H1 (cell line): ENCODE measurements around the gene UQCR10.

ENCODE experiments used
- CBX8 ChIP-seq: fragments of 300-800, 300-1000 bp; sonication (generic); IDR thresholded peaks from 2 replicates; pipeline ENCODE4 v1.7.1; 2016; ENCODE audit warnings: low read depth, low read length, borderline replicate concordance
- CREB1 ChIP-seq: IDR thresholded peaks from 2 replicates; pipeline ENCODE4 v1.6.1; 2012; ENCODE audit warnings: inconsistent platforms
- CTCF ChIP-seq, 3 experiments: IDR thresholded peaks; 1 replicate in 2 of 3; 2 replicates in 1 of 3; pipeline versions ENCODE4 v1.5.1 to v1.6.1; 2011; ENCODE audit warnings: low read length in 3 of 3, mild to moderate bottlenecking in 3 of 3, inconsistent platforms in 2 of 3, low read depth in 1 of 3, moderate library complexity in 1 of 3; ENCODE audit not compliant: insufficient read depth in 1 of 3; ENCODE audit errors: control extremely low read depth in 1 of 3
- POLR2A ChIP-seq, 2 experiments: IDR thresholded peaks; 1 replicate in 1 of 2; 2 replicates in 1 of 2; pipeline ENCODE4 v1.6.1; 2011; ENCODE audit warnings: low read depth in 2 of 2, low read length in 2 of 2, mild to moderate bottlenecking in 2 of 2; ENCODE audit errors: control extremely low read depth in 1 of 2
- RAD21 ChIP-seq, 2 experiments: IDR thresholded peaks in 1 of 2; conservative IDR thresholded peaks in 1 of 2; 2 replicates each; pipeline ENCODE4 v1.6.1; 2011; ENCODE audit warnings: low read depth in 2 of 2, low read length in 2 of 2, improper control_type of control experiment in 1 of 2, inconsistent platforms in 1 of 2, mild to moderate bottlenecking in 1 of 2, moderate library complexity in 1 of 2
- RBBP5 ChIP-seq: IDR thresholded peaks from 2 replicates; pipeline ENCODE4 v1.7.1; 2012; ENCODE audit warnings: low read depth, mild to moderate bottlenecking, inconsistent platforms, low read length, moderate library complexity, borderline replicate concordance
- RFX5 ChIP-seq: IDR thresholded peaks from 2 replicates; pipeline ENCODE4 v1.6.1; 2011; ENCODE audit warnings: low read depth, low read length, improper control_type of control experiment, borderline replicate concordance
- SIN3A ChIP-seq, 2 experiments: IDR thresholded peaks in 1 of 2; conservative IDR thresholded peaks in 1 of 2; 2 replicates each; pipeline ENCODE4 v1.6.1; 2011 to 2012; ENCODE audit warnings: low read length in 2 of 2, improper control_type of control experiment in 1 of 2, low read depth in 1 of 2, mild to moderate bottlenecking in 1 of 2
- YY1 ChIP-seq: IDR thresholded peaks from 2 replicates; pipeline ENCODE4 v1.6.1; 2011; ENCODE audit warnings: low read depth, mild to moderate bottlenecking, low read length

DNA sequence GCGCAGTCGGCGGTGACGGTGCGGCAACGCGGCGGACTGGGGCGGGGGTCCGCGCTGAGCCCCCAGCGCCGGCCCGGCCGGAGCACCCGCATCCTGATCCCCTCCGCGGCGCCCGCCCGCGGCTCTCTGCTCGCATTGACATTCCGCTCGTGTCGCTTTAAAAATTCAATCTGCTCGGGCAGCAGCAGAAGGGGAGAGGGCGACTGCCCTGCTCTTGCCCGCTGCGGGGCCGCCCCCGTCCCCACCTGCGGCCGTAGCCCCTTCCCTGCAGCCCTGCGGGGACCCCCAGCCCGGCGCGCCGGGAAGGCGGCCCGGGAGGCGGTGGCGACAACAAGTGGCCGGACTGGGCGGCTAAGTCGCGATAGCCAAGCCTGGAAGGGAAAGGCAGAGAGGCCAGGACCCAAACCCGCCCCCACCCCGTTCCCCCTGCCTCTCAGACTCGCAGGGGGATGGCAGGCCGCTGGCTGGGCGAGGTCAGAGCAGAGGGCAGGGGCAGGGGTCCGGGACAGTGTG, 46.3 kb upstream of the UQCR10 start:
- no peak for TF ChIP-seq CTCF (IDR thresholded peaks at IDR 0.05; ENCODE audit: control extremely low read depth in 1 of 3, insufficient read depth in 1 of 3, low read depth in 1 of 3, low read length in 3 of 3)
- no peak for TF ChIP-seq RFX5
- no peak for TF ChIP-seq CREB1
- TF ChIP-seq SIN3A (conservative IDR thresholded peaks at IDR 0.05 in 1 of 2, IDR thresholded peaks at IDR 0.05 in 1 of 2; ENCODE audit: low read depth in 1 of 2, low read length in 2 of 2) = no peak
- no peak for TF ChIP-seq RAD21 (IDR thresholded peaks at IDR 0.05 in 1 of 2, conservative IDR thresholded peaks at IDR 0.05 in 1 of 2; ENCODE audit: low read depth in 2 of 2, low read length in 2 of 2)
- no peak for TF ChIP-seq YY1
- TF ChIP-seq POLR2A (IDR thresholded peaks at IDR 0.05; ENCODE audit: control extremely low read depth in 1 of 2, low read depth in 2 of 2, low read length in 2 of 2) = no peak
- no peak for TF ChIP-seq CBX8
- no peak for TF ChIP-seq RBBP5
